ENCODE results near the gene CITED4. TPM values are rescaled to one million over a fixed set of nuclear protein-coding genes. Genes with fewer than 3 reads are reported as not detected.

The CITED4 gene
- total RNA-seq, 2 experiments from 2014 or later: 6.7 to 7.4 TPM

GRCh38 chr1:40887012-40887378 lies 24.8 kb upstream of the CITED4 start:
- Mint-ChIP-seq H3K36me3 (ENCODE audit: low read depth) (no peaks in the 10 kb centered on the region), H3K4me1 (ENCODE audit: low read depth) (peaks cover 3% of the 10 kb centered on the region), H3K9me3 (no peaks in the 10 kb centered on the region), H3K27me3 (peaks cover 38% of the 10 kb centered on the region), H3K4me3 (no peak overlapping the region), H3K27ac (no peak overlapping the region)
- TF ChIP-seq, protein P1, sequence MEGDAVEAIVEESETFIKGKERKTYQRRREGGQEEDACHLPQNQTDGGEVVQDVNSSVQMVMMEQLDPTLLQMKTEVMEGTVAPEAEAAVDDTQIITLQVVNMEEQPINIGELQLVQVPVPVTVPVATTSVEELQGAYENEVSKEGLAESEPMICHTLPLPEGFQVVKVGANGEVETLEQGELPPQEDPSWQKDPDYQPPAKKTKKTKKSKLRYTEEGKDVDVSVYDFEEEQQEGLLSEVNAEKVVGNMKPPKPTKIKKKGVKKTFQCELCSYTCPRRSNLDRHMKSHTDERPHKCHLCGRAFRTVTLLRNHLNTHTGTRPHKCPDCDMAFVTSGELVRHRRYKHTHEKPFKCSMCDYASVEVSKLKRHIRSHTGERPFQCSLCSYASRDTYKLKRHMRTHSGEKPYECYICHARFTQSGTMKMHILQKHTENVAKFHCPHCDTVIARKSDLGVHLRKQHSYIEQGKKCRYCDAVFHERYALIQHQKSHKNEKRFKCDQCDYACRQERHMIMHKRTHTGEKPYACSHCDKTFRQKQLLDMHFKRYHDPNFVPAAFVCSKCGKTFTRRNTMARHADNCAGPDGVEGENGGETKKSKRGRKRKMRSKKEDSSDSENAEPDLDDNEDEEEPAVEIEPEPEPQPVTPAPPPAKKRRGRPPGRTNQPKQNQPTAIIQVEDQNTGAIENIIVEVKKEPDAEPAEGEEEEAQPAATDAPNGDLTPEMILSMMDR (IDR thresholded peaks at IDR 0.05): no peak
- ChIA-PET POLR2A (no interaction called here), CTCF (no interaction called here)
- intact Hi-C loops (cut with micrococcal nuclease): no loop called here
- ATAC-seq: no peak
- no peak for DNase-seq

- H3K27me3 Mint-ChIP-seq: peaks cover 38% of the 10 kb centered on the region
- TF ChIP-seq, protein P1 (IDR thresholded peaks at IDR 0.05): no peak
- H3K4me3 Mint-ChIP-seq: no peak overlapping the region
- ATAC-seq: no peak
- peaks cover 3% of the 10 kb centered on the region for H3K4me1 Mint-ChIP-seq (ENCODE audit: low read depth)
- H3K27ac Mint-ChIP-seq: no peak overlapping the region
- CTCF ChIA-PET: no interaction called here
- no peaks in the 10 kb centered on the region for H3K9me3 Mint-ChIP-seq
- intact Hi-C loops (cut with micrococcal nuclease): no loop called here
- no peak for DNase-seq
- H3K36me3 Mint-ChIP-seq (ENCODE audit: low read depth): no peaks in the 10 kb centered on the region
- POLR2A ChIA-PET: no interaction called here
Measured at GRCh38 chr1:40886318-40887011, 24.3 kb upstream of the CITED4 start.

- Mint-ChIP-seq H3K4me3 (no peak overlapping the region), H3K27ac (no peak overlapping the region), H3K4me1 (ENCODE audit: low read depth) (peaks cover 3% of the 10 kb centered on the region), H3K27me3 (peaks cover 38% of the 10 kb centered on the region), H3K36me3 (ENCODE audit: low read depth) (no peaks in the 10 kb centered on the region), H3K9me3 (no peaks in the 10 kb centered on the region)
- ChIA-PET POLR2A (no interaction called here), CTCF (interaction anchor here (1.1 kb wide), 1 partner anchor 42 kb away, joined by 3 read pairs; no protein-coding TSS in a partner anchor)
- ATAC-seq (no peak), DNase-seq (no peak)
- intact Hi-C loops (cut with micrococcal nuclease): no loop called here
- TF ChIP-seq, protein P1 (IDR thresholded peaks at IDR 0.05): no peak
Measured at GRCh38 chr1:40884055-40884795, 22.1 kb upstream of the CITED4 start.

- H3K4me3 Mint-ChIP-seq: no peak overlapping the region
- ATAC-seq (no peak), DNase-seq (no peak)
- H3K9me3 Mint-ChIP-seq: peaks cover 9% of the 10 kb centered on the region
- intact Hi-C loops (cut with micrococcal nuclease): no loop called here
- ChIA-PET CTCF (interaction anchor here (1.1 kb wide), 1 partner anchor 69 kb away, joined by 3 read pairs; no protein-coding TSS in a partner anchor), POLR2A (no interaction called here)
- peaks cover 16% of the 10 kb centered on the region for H3K4me1 Mint-ChIP-seq (ENCODE audit: low read depth)
- no peak overlapping the region for H3K27ac Mint-ChIP-seq
- peaks cover 4% of the 10 kb centered on the region for H3K36me3 Mint-ChIP-seq (ENCODE audit: low read depth)
- TF ChIP-seq, protein P1 (IDR thresholded peaks at IDR 0.05): no peak
- H3K27me3 Mint-ChIP-seq: peaks cover 24% of the 10 kb centered on the region
Measured at GRCh38 chr1:40880813-40881549, 18.8 kb upstream of the CITED4 start.
